ENCODE data around the gene RELB.

The RELB gene

DNA sequence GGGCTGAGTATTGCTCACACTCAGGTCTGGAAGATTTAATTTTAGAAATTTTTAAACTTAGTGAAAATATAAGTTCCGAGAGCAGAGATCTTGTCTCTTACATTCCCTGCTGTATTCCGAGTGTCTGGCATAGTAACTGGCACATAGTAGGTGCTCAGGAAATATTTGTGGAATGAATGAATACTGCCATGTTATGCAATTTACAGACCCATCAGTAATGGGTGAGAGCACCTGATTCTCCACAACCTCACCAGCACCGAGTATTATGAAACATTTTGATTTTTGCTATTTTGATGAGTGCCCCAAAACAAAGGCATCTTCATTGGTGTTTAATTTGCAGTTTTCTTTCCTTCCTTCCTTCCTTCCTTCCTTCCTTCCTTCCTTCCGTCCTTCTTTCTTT, 21.8 kb downstream of the RELB start:
- no peak for DNase-seq (ENCODE audit: low read depth)

DNA sequence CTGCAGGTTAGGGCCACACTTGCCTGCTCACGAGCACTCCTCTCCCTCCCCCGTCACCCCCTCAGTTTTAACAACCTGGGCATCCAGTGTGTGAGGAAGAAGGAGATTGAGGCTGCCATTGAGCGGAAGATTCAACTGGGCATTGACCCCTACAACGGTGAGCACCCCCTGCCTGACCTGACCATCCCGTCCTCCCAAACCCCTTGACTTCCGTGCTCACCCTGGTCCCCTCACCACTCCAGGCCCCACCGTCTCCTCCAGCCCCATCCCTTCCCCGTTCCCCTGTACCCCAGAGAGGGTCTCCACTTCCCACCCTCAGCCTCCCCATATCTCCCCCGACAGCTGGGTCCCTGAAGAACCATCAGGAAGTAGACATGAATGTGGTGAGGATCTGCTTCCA, 24.0 kb downstream of the RELB start:
- no peak for DNase-seq (ENCODE audit: low read depth)

DNA sequence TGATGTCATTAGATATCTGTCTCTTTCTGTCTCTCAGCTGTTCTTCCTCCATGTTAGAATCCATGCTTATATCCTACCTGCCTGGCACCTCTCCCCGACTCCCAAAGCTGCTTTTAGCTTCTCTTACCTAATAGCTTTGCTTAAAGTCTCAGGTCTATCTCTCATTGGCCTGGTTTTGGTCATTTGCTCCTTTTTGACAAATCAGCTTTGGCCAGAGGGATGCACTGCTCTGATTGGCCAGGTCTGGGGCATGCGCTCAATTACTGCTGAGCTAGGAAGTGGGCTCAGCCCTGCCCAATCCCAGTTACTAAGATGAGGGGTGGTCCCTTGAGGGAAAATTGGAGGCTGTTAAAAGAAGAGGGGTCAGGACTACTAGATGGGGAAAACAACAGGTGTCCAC, 26.1 kb downstream of the RELB start:
- no peak for DNase-seq (ENCODE audit: low read depth)

DNA sequence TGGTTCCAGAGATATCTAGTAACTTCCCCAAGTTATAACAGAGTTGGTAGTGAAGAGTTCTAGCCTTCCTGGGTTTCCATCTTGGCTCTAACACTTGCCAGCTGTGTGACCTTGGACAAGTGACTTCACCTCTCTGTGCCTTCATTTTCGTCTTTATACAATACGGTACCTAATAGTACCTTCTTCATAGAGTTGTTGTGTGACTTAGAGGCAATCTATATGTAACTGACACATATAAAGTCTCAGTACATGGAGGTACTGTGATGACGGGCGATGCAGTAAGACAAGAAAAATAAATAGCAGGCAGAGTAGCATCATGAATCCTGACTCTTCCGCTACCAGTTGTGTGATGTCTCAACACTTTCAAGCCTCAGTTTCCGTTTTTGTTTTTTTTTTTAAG, 29.6 kb downstream of the RELB start:
- no peak for DNase-seq (ENCODE audit: low read depth)

DNA sequence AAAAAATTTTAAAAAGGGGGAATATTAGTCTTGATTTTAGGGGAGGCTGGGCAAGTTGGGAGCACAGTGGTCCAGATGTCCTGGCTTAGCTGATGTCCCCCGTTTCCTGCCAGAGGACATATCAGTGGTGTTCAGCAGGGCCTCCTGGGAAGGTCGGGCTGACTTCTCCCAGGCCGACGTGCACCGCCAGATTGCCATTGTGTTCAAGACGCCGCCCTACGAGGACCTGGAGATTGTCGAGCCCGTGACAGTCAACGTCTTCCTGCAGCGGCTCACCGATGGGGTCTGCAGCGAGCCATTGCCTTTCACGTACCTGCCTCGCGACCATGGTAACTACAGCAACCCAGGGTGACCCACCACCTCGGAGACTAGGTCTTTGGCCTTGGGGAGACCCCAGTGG, 31.2 kb downstream of the RELB start:
- no peak for DNase-seq (ENCODE audit: low read depth)

DNA sequence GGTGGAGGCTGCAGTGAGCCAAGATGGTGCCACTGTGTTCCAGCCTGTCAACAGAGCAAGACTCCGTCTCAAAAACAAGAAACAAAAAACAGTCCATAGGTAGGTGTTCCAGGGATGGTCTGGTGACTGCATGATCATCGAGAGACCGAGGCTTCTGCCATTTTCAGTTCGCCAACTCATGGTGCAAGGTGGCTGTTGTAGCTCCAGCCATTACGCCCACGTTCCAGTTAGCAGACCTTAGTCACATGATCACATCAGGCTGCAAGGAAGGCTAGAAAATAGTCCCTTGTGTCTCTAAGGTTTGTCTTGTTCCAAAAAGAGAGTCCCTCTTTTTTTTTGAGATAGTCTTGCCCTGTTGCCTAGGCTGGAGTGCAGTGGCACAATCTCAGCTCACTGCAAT, 34.5 kb downstream of the RELB start:
- no peak for DNase-seq (ENCODE audit: low read depth)

DNA sequence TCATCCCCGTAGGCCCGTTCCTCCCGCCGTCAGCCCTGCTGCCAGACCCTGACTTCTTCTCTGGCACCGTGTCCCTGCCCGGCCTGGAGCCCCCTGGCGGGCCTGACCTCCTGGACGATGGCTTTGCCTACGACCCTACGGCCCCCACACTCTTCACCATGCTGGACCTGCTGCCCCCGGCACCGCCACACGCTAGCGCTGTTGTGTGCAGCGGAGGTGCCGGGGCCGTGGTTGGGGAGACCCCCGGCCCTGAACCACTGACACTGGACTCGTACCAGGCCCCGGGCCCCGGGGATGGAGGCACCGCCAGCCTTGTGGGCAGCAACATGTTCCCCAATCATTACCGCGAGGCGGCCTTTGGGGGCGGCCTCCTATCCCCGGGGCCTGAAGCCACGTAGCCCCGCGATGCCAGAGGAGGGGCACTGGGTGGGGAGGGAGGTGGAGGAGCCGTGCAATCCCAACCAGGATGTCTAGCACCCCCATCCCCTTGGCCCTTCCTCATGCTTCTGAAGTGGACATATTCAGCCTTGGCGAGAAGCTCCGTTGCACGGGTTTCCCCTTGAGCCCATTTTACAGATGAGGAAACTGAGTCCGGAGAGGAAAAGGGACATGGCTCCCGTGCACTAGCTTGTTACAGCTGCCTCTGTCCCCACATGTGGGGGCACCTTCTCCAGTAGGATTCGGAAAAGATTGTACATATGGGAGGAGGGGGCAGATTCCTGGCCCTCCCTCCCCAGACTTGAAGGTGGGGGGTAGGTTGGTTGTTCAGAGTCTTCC, 36.3 kb downstream of the RELB start:
- no peak for DNase-seq (ENCODE audit: low read depth)

DNA sequence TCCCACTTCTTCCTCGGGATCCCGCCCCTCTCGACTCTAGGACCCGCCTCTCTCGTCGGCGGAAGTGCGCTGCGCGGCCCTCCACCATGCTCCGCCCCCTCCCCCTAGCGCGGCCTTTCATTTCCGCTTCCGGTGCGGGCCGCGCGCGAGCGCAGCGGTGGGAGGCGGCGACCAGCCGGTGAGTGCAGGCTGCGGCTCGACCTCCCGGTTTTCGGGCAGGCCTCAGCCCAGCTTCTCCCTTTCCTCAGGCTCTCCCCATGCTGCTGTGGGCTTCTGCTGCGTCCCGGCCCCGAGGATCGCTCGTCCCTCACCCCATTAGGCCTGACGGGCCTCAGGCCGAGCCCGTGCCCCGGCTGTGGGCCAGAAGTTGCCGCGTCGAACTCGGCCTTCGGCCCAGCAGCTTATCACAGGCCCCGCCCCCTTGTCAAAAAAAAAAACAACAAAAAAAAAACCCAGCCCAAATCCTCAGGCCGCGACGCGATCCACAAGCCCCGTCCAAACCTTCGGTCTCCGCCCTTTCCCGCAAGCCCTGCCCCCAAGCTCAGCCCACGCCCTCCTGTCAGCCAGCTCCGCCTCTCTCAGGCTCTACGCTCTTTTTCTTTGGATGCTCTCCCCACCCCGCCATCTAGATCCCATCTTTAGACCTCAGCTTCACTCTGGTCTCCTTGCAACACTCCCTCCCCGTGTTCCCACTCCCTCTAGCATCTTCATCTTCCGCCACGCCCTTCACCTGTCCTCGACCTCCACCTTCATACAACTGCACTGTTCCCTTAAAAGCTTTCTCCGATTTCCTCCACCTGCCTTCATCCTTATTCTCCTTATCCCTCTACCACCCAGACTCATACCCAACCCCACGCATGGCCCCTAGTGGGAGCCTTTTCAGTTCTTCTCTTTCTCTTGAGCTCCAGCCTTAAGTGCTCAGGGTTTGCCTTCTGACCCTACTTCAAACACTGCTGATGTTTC, 37.9 kb downstream of the RELB start, which contains the start of gene CLASRP:
CLASRP (plus strand) TSS at position 115 of the 963 bp plus-strand sequence. CDS start 1,168 bp downstream, outside the sequence.
- DNase-seq (ENCODE audit: low read depth), result peak; percentile 77

DNA sequence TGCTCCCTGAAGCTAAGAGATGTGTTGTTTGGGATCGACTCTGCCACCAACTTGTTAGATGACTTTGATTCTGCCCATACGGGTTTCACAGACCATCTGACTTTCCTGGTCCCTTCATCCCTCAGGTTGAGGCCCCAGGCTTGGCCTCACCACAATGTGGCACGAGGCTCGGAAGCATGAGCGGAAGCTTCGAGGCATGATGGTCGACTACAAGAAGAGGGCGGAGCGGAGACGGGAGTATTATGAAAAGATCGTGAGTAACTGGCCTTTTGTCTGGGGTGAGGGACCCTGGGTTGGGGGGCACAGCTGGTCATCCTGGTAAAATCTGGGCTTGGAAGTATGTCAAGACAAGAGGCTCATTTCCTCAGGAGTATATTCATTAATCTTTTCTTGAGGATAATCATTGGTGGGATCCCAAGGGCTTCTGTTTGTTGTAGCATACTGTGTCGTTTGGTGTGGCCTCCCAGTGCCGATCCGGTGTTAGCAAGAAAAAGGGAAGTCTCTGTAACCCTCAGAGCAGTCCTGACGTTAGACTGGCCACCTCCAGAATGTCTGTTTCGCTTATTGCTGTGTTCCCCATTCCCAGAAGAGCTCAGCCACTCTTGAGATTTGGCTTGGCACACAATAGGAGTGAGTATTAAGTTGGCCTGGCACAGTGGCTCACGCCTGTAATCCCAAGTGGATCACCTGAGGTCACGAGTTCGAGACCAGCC, 39.0 kb downstream of the RELB start:
- DNase-seq (ENCODE audit: low read depth), result no peak

DNA sequence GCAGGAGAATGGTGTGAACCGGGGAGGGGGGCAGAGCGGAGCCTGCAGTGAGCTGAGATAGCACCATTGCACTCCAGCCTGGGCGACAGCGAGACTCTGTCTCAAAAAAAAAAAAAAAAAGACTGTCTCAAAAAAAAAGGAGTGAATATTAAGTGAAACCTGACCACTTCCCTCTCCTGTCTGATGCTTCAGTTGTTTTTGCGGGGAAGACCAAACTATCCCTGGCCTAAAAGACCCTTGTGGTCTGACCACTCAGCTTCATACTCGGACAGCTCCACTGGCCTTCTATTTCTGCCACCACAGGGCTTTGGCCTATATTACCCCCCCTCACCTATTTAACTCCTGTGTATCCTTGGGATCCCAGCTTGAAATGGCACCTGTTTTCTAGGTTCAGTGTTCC, 39.9 kb downstream of the RELB start:
- DNase-seq (ENCODE audit: low read depth), result no peak

DNA sequence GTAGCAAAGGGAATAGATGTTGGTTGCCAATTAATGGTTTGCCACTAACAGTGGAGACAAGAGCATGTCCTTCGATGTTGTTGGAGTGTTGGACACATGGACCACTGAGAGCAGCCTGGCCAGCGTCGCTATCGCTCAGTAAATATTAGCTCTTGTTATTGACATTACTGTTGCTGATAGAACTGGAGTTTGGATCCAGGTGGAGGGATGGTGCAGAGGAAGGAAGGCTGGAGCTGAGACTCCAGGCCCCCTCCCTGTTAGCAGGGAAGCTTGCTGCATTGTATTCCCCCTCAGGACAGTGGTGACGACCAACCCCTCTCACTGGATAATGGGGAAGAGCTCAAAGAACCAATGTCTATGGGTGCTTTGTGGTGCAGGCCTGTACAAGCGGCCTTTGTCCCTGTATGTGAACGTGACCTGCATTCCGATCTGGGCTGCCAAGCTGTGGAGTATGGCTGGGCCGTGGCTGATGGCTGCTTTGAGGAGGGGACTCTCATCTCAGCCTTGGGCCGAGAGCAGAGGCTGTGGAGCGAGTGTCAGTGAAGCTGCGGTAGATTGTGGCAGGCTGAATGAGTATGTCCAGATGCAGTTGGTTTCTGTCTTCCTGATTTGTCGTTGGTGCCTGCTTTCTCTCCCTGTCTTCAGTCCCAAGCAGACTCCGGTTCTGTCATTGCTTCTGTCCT, 44.5 kb downstream of the RELB start:
- DNase-seq (ENCODE audit: low read depth), result no peak

DNA sequence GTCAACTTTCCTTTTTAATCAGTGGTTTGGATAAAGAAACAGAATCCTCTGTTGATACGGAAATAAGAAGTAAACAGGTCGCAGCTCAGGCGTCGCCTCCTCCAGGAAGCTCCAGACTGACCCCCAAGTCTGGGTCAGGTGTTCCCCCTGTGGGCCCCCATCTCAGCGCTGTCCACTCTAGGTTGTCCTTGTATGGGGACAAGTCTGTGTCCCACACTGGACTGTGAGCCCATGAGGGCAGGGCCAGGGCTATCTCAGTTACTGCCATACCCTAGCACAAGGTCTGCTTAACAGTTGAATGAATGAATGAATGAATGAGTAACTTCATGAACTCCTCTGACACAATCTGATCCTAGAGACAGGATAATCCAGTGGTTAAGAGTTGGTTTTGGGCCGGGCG, 45.1 kb downstream of the RELB start:
- DNase-seq (ENCODE audit: low read depth), result no peak

DNA sequence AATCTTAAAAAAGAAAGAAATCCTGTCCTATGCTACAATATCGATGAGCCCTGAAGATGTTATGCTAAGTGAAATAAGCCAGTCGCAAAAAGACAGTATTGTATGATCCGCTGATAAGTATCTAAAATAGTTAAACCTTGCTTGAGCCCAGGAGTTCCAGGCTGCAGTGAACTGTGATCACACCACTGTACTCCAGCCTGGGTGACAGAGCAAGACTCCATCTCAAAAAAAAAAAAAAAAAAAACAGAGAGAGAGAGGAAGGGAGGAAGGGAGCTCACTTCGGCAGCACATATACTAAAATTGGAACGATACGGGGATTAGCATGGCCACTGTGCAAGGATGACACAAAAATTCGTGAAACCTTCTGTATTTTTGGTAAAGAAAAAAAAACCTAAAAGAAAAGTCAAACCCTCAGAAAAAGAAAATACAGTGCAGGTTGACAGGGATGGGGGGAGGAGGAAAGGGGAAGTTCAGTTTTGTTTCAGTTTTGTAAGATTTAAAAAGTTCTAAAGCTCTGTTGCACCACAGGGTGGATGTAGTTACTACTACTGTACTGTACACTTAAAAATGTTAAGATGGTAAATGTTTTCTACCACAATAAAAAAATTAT, 46.0 kb downstream of the RELB start:
- DNase-seq (ENCODE audit: low read depth), result no peak

DNA sequence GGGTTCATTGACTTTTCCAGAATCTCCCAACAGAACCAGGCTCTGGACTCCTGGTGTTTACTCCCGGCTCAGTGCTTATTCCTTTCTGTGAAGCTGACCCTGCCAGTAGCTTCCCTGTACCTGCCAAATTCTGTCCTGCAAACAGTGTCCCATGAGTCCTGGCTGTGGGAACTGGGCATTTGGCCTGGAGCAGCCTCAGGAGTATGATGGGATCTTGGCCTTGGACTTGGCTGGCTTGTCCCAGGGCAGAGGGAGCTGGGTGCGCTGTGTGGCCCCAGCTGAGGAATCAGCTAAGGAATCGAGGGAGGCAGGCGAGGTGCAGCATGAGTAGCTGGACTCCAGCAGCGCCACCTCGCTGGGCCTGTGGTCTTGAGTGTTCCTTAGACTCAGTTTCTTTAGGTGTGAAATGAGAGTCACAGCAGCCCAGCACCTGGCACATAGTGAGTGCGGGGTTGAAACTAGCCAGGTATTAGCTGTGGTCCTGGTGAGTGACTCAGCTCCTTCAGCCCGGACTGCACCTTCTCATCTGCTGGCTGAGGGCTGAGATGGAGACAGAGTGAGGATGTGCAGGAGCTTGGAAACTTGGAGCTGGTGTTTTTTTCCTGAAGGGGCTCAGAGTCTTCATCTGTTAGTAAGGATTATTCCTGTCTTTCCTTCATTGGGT, 47.9 kb downstream of the RELB start:
- DNase-seq (ENCODE audit: low read depth), result no peak

DNA sequence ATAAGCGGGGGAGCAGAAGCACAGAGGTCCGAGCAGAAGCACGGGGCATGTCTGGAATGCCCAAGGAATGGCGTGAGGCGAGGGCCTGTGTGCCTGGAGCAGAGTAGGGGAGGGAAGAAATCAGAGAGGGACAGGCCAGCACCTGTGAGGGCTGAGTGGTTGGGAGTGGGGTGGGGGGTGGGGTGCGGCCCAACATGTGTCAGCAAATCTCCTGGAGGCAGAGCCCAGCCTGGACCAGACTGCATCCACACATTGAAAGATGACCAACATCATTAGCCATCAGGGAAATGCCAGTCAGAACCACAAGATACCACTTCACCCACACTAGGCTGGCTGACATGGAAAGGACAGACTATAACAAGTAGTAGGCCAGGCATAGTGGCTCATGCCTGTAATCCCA, 48.8 kb downstream of the RELB start:
- DNase-seq (ENCODE audit: low read depth), result no peak

DNA sequence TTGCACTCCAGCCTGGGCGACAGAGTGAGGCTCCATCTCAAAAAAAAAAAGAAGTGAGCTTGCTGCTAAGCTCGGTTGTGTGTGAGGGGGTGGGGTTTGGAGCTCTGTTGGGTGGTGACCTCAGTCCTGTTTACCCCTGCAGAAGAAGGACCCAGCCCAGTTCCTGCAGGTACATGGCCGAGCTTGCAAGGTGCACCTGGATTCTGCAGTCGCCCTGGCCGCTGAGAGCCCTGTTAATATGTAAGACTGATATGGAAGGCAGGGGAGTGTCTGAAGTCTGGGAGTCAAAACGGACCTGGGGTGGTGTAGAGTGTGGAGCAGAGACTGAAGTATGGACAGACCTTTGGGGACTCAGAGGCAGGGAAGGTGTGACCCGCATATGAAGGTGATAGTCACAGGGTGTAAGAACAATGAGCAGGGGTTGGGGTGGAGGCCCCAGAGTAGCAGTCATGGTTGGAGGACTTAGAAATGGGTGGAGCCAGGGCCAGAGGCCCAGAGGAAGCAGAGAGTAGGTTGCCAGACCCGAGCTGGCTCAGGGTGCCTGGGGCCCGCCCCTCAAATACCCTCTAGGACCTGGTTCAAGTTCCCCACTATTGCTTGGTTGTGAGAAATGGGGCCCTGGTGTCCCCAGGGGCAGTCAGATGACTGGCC, 50.8 kb downstream of the RELB start:
- DNase-seq (ENCODE audit: low read depth), result no peak

DNA sequence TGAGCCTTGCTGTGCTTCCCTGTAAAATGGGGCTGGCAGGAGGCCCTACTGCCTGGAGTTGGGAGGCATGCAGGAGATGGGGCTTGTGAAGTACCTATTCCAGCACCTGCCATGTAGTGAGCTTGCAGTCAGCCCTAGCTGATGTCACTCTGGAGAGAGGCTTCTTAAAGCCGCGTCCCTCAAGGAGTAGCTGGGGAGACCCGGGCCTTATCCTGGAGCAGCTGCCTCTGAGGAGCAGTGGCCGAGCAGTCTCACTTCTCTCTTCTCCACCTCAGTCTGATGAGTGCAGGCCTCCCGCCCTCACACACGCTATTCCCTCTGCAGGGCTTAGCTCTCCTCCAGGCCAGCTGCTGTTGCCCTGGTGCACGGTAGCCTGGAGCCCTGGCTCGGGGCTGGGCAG, 55.6 kb downstream of the RELB start:
- no peak for DNase-seq (ENCODE audit: low read depth)

DNA sequence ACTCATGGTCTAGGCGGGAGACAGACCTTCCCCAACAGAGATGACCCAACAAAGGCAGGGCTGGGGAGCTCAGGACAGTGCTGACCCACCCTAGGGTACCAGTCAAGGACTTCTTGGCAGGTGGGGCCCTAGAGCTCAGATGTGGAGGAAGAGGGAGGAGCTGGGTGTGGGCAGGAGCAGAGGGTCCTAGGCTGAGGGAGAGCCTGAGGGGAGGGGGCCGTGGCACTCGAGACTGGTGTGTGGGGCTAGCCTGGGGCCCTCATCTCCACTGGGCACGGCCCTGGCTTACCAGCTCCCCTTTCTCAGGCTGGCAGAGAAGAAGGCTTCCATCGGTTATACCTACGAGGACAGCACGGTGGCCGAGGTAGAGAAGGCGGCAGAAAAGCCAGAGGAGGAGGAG, 56.2 kb downstream of the RELB start:
- no peak for DNase-seq (ENCODE audit: low read depth)

DNA sequence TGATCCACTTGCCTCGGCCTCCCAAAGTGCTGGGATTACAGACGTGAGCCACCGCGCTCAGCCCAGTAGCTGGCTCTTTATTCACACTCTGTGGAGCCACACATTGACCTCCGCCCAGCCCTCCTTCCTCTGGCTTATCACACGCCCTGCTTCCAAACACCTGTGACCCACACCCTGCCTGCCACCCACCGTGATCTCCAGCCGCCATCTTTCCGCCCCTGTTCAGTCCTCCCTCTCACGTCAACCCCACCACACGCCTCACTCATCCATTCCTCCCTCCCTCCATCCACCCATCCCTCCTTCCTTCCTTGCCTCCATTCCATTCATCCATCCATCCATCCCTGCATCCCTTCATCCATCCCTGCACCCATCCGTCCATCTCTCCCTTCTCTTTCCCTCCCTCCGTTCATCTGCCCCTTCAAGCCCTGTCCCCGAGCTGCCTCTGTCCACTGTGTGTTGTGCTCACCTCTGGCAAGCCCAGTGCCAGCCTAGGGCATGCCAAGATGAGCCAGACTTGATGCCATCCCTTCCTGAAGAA, 57.4 kb downstream of the RELB start:
- no peak for DNase-seq (ENCODE audit: low read depth)

All from CMK (cell line).